ENCODE measurements around the gene XYLT1. TPM values are rescaled to one million over a fixed set of nuclear protein-coding genes. Genes with fewer than 3 reads are reported as not detected.

XYLT1 gene
- total and polyA plus RNA-seq, 9 of the 15 experiments (the other 6 are each of a cell fraction or from before 2014, with no cell fraction given): 0.03 to 0.09 (median 0.08) TPM; not detected in 6

DNA sequence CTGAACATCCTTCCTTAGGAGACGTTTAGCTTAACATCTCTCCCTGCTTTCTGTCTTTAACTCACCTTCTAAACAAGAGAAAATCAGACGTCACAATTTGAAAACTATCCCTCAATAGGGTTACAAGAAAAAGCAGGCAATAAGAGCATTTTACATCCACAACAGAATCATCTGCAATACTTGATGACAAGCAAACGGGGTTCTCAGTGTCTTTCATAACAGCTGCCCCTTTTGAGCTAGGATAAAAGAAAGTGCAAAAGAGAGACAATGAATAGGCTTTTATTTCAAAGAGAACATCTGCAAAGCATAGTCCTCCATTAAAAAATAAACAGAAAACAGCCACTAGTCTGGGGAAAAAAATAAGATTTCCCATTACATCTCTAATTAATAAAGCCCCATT is 13.2 kb downstream of the XYLT1 start:
- no TSS peak for BruUV-seq (replicated peaks)
- no peak overlapping the region for H3K9ac ChIP-seq (ENCODE audit: insufficient read depth in 1 of 2, low read depth in 2 of 2, low read length in 2 of 2)
- no peaks in the 10 kb centered on the region for H3K36me3 ChIP-seq (ENCODE audit: control insufficient read depth, insufficient read depth, low read length)
- DNase-seq (ENCODE audit: extremely low read depth in 1 of 4, low spot score in 3 of 4) (no peak), FAIRE-seq (no peak), ATAC-seq (no peak)
- whole genome bisulfite sequencing (ENCODE audit: insufficient coverage, low coverage, missing lambda C conversion rate): 0% methylated on average over 3 of the region's 3 CpGs
- H3K4me3 ChIP-seq: no peak overlapping the region
- no peak overlapping the region for H3K4me2 ChIP-seq (ENCODE audit: insufficient read depth, low read length)
- H3K27me3 ChIP-seq (ENCODE audit: control insufficient read depth in 2 of 2, insufficient read depth in 2 of 2, low read length in 2 of 2): peaks cover 12 to 42% of the 10 kb centered on the region in 2 experiments
- no peaks in the 10 kb centered on the region for H3K9me1 ChIP-seq (ENCODE audit: control insufficient read depth, insufficient read depth, low read length)
- H3K4me1 ChIP-seq (replicated peaks in 1 of 2; ENCODE audit: control insufficient read depth in 2 of 2, insufficient read depth in 2 of 2, low read length in 2 of 2): no peaks in the 10 kb centered on the region
- no peak overlapping the region for H2AFZ ChIP-seq (ENCODE audit: low read depth, low read length)
- no peaks in the 10 kb centered on the region for H3K79me2 ChIP-seq (ENCODE audit: control insufficient read depth, insufficient read depth, low read length)
- no peak for TF ChIP-seq ZKSCAN1 (IDR thresholded peaks at IDR 0.05; ENCODE audit: low read depth, low read length)
- TF ChIP-seq CBX3 (IDR thresholded peaks at IDR 0.05; ENCODE audit: borderline replicate concordance in 1 of 2, low read length in 2 of 2): no peak
- no peak for TF ChIP-seq SMARCA4 (IDR thresholded peaks at IDR 0.05)
- TF ChIP-seq MCM7 (IDR thresholded peaks at IDR 0.05): no peak
- TF ChIP-seq, protein P1, sequence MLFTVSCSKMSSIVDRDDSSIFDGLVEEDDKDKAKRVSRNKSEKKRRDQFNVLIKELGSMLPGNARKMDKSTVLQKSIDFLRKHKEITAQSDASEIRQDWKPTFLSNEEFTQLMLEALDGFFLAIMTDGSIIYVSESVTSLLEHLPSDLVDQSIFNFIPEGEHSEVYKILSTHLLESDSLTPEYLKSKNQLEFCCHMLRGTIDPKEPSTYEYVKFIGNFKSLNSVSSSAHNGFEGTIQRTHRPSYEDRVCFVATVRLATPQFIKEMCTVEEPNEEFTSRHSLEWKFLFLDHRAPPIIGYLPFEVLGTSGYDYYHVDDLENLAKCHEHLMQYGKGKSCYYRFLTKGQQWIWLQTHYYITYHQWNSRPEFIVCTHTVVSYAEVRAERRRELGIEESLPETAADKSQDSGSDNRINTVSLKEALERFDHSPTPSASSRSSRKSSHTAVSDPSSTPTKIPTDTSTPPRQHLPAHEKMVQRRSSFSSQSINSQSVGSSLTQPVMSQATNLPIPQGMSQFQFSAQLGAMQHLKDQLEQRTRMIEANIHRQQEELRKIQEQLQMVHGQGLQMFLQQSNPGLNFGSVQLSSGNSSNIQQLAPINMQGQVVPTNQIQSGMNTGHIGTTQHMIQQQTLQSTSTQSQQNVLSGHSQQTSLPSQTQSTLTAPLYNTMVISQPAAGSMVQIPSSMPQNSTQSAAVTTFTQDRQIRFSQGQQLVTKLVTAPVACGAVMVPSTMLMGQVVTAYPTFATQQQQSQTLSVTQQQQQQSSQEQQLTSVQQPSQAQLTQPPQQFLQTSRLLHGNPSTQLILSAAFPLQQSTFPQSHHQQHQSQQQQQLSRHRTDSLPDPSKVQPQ (CRISPR knock-in tag; IDR thresholded peaks at IDR 0.05; ENCODE audit: borderline replicate concordance): no peak
- TF ChIP-seq, protein P2, sequence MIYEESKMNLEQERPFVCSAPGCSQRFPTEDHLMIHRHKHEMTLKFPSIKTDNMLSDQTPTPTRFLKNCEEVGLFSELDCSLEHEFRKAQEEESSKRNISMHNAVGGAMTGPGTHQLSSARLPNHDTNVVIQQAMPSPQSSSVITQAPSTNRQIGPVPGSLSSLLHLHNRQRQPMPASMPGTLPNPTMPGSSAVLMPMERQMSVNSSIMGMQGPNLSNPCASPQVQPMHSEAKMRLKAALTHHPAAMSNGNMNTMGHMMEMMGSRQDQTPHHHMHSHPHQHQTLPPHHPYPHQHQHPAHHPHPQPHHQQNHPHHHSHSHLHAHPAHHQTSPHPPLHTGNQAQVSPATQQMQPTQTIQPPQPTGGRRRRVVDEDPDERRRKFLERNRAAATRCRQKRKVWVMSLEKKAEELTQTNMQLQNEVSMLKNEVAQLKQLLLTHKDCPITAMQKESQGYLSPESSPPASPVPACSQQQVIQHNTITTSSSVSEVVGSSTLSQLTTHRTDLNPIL (CRISPR knock-in tag; IDR thresholded peaks at IDR 0.05): no peak
- no peak overlapping the region for H3K27ac ChIP-seq (ENCODE audit: extremely low read depth, low read depth, low read length)
- ChIA-PET CTCF (ENCODE audit: low intra/inter-chr PET ratio) (no interaction called here), POLR2A (interaction anchor here (0.7 kb wide), 1 partner anchor 8 kb away, joined by 4 read pairs; no protein-coding TSS in a partner anchor)
- no peaks in the 10 kb centered on the region for H4K20me1 ChIP-seq (replicated peaks; ENCODE audit: control insufficient read depth, insufficient read depth, low read length)
- intact Hi-C loops (cut with micrococcal nuclease): no loop called here
- in situ Hi-C loops (cut with MboI): no loop called here
- H3K9me3 ChIP-seq (replicated peaks; ENCODE audit: control insufficient read depth, insufficient read depth, low read depth, low read length): no peaks in the 10 kb centered on the region

Measured in K562 (cell line).